WTC11 (cell line): Measurements from ENCODE around the gene NUP210L. TPM values are rescaled to one million over a fixed set of nuclear protein-coding genes. Genes with fewer than 3 reads are reported as not detected.
A peak's percentile ranks its signal among the peaks of the same experiment; 100 is the strongest.

ENCODE experiments used
- ATAC-seq: fragments of 200-7000 bp; cut with Tn5 transposase; 2 replicates; pipeline ENCODE4 v1.10.0; 2021; ENCODE audit warnings: mild to moderate bottlenecking, moderate library complexity
- CTCF ChIA-PET: fragments of 300-600 bp; sonication (Branson Sonifier 250); formaldehyde crosslinking; loops from one replicate; lab custom pipeline; 2021; ENCODE audit warnings: antibody characterized with exemption; lab: Charles Lee
- POLR2A ChIA-PET: fragments of 350-600 bp; sonication (Branson Sonifier 250); formaldehyde crosslinking; loops from one replicate; lab custom pipeline; 2021; ENCODE audit warnings: antibody characterized with exemption; lab: Charles Lee
- DNase-seq: peaks from one replicate; pipeline ENCODE4 v3.0.0; 2021; ENCODE audit warnings: low spot score
- H3K27ac Mint-ChIP-seq: 2 replicates; pipeline ENCODE4 v1.8.0; 2021; ENCODE audit warnings: mixed read lengths
- H3K27me3 Mint-ChIP-seq: 2 replicates; pipeline ENCODE4 v1.8.0; 2021; ENCODE audit warnings: low read depth, mild to moderate bottlenecking, moderate library complexity, mixed read lengths
- H3K36me3 Mint-ChIP-seq: 2 replicates; pipeline ENCODE4 v1.8.0; 2021; ENCODE audit warnings: mixed read lengths
- H3K4me1 Mint-ChIP-seq: 2 replicates; pipeline ENCODE4 v1.8.0; 2022; ENCODE audit warnings: mixed read lengths
- H3K4me3 Mint-ChIP-seq: 2 replicates; pipeline ENCODE4 v1.8.0; 2021; ENCODE audit warnings: mild to moderate bottlenecking, moderate library complexity, mixed read lengths
- H3K9me3 Mint-ChIP-seq: 2 replicates; pipeline ENCODE4 v1.8.0; 2021; ENCODE audit warnings: mixed read lengths
- AFF4 ChIP-seq: sonication (generic); formaldehyde crosslinking; IDR thresholded peaks from 2 replicates; pipeline ENCODE4 v1.8.1; 2023; ENCODE audit warnings: mild to moderate bottlenecking, missing genetic modification reagents, borderline replicate concordance
- FOXP1 ChIP-seq: sonication (generic); formaldehyde crosslinking; IDR thresholded peaks from 2 replicates; pipeline ENCODE4 v1.8.0; 2022; ENCODE audit warnings: missing genetic modification reagents, mild to moderate bottlenecking, moderate library complexity, borderline replicate concordance
- FOXP4 ChIP-seq: sonication (generic); formaldehyde crosslinking; IDR thresholded peaks from 2 replicates; pipeline ENCODE4 v1.8.0; 2022; ENCODE audit warnings: mild to moderate bottlenecking, missing genetic modification reagents
- PRDM15 ChIP-seq: sonication (generic); formaldehyde crosslinking; IDR thresholded peaks from 2 replicates; pipeline ENCODE4 v1.8.0; 2022; ENCODE audit warnings: missing genetic modification reagents
- STAT6 ChIP-seq: sonication (generic); formaldehyde crosslinking; conservative IDR thresholded peaks from 2 replicates; pipeline ENCODE4 v1.8.1; 2023; ENCODE audit warnings: mild to moderate bottlenecking, low read depth, missing genetic modification reagents, moderate library complexity
- TEAD1 ChIP-seq: sonication (generic); formaldehyde crosslinking; IDR thresholded peaks from 2 replicates; pipeline ENCODE4 v1.8.0; 2022; ENCODE audit warnings: mild to moderate bottlenecking, missing genetic modification reagents
- USF1 ChIP-seq: sonication (generic); formaldehyde crosslinking; IDR thresholded peaks from 2 replicates; pipeline ENCODE4 v1.8.0; 2022; ENCODE audit warnings: mild to moderate bottlenecking, missing genetic modification reagents
- USF2 ChIP-seq: sonication (generic); formaldehyde crosslinking; IDR thresholded peaks from 2 replicates; pipeline ENCODE4 v1.8.1; 2023; ENCODE audit warnings: mild to moderate bottlenecking, missing genetic modification reagents, moderate library complexity
- total RNA-seq: library from RNA; stranded (reverse); gene quantifications from 3 replicates; pipeline ENCODE4 v1.2.3, GENCODE V29; 2021

Gene NUP210L
- total RNA-seq, 1 experiment from 2014 or later: 0.02 TPM

- H3K27ac Mint-ChIP-seq: peak overlapping the region; percentile 100
- H3K4me1 Mint-ChIP-seq: peaks cover 56% of the 10 kb centered on the region
- ATAC-seq: no peak
- peaks cover 34% of the 10 kb centered on the region for H3K36me3 Mint-ChIP-seq
- peaks cover 5% of the 10 kb centered on the region for H3K9me3 Mint-ChIP-seq
- peak overlapping the region; percentile 92 for H3K4me3 Mint-ChIP-seq
- no peaks in the 10 kb centered on the region for H3K27me3 Mint-ChIP-seq
- 0 out of 2 replicates have a peak, but pooled peaks have one; percentile 33 for TF ChIP-seq FOXP1
- TF ChIP-seq USF1 (CRISPR knock-in tag): peak; percentile 90
- TF ChIP-seq FOXP4 (CRISPR knock-in tag): 0 out of 2 replicates have a peak, but pooled peaks have one; percentile 32
- no peak for TF ChIP-seq STAT6 (CRISPR knock-in tag)
- TF ChIP-seq AFF4 (CRISPR knock-in tag): no peak
- TF ChIP-seq PRDM15 (CRISPR knock-in tag): no peak
- TF ChIP-seq TEAD1 (CRISPR knock-in tag): peak; percentile 38; the same call in 1 of the 2 replicates
- TF ChIP-seq USF2 (CRISPR knock-in tag): peak; percentile 89
- DNase-seq: no peak
- POLR2A ChIA-PET: interaction anchor here (0.6 to 2.9 kb wide), 5 partner anchors 16 to 258 kb away, joined by 3 to 24 read pairs (median 8); partner anchors contain the start of genes DENND4B, GATAD2B, RPS27 and SLC27A3
- CTCF ChIA-PET: interaction anchor here (0.6 to 3.0 kb wide), 6 partner anchors 15 to 135 kb away, joined by 3 to 27 read pairs (median 4); partner anchors contain the start of genes DENND4B, JTB and RAB13
These were observed 192.5 kb downstream of the NUP210L start for GRCh38 chr1:153962088-153963029.
